MM.1S (cell line): Measurements from ENCODE around the gene SIL1.

Experiments
- DNase-seq: peaks from one replicate; pipeline ENCODE4 v3.0.0-alpha.2; 2015
- H2AFZ ChIP-seq: fragments of 300-600 bp; sonication (generic); 2 replicates; pipeline ENCODE4 v1.6.0; 2016; ENCODE audit warnings: antibody characterized with exemption, low read length
- H3F3A ChIP-seq: fragments of 300-600 bp; sonication (generic); 2 replicates; pipeline ENCODE4 v1.6.1; 2016; ENCODE audit warnings: mild to moderate bottlenecking, antibody characterized with exemption, low read length, moderate library complexity, mixed read lengths; ENCODE audit not compliant: insufficient read depth
- H3K27ac ChIP-seq: fragments of 300-600 bp; sonication (generic); 2 replicates; pipeline ENCODE4 v1.5.1; 2016; ENCODE audit warnings: mild to moderate bottlenecking, low read length
- H3K27me3 ChIP-seq: fragments of 300-600 bp; sonication (generic); replicated peaks from 2 replicates; pipeline ENCODE4 v1.6.0; 2016; ENCODE audit warnings: low read length; ENCODE audit not compliant: insufficient read depth
- H3K36me3 ChIP-seq: fragments of 300-600 bp; sonication (generic); replicated peaks from 2 replicates; pipeline ENCODE4 v1.6.1; 2016; ENCODE audit warnings: mild to moderate bottlenecking, low read length, mixed read lengths; ENCODE audit not compliant: insufficient read depth
- H3K4me1 ChIP-seq: fragments of 300-600 bp; sonication (generic); 2 replicates; pipeline ENCODE4 v1.6.1; 2016; ENCODE audit warnings: low read length, mixed read lengths
- H3K4me2 ChIP-seq: fragments of 300-600 bp; sonication (generic); 2 replicates; pipeline ENCODE4 v1.6.0; 2016; ENCODE audit warnings: low read depth, low read length
- H3K4me3 ChIP-seq: fragments of 300-600 bp; sonication (generic); 2 replicates; pipeline ENCODE4 v1.5.1; 2016; ENCODE audit warnings: low read length, mixed read lengths
- H3K79me2 ChIP-seq: fragments of 300-600 bp; sonication (generic); 2 replicates; pipeline ENCODE4 v1.6.1; 2016; ENCODE audit warnings: mixed run types, low read length, mixed read lengths
- H3K9ac ChIP-seq: fragments of 300-600 bp; sonication (generic); 2 replicates; pipeline ENCODE4 v1.6.1; 2016; ENCODE audit warnings: low read length, mixed read lengths
- H3K9me2 ChIP-seq: fragments of 300-600 bp; sonication (generic); replicated peaks from 2 replicates; pipeline ENCODE4 v1.6.1; 2016; ENCODE audit warnings: mild to moderate bottlenecking, low read length, mixed read lengths; ENCODE audit not compliant: insufficient read depth
- H3K9me3 ChIP-seq: fragments of 300-600 bp; sonication (generic); replicated peaks from 2 replicates; pipeline ENCODE4 v1.6.1; 2016; ENCODE audit warnings: mild to moderate bottlenecking, low read length, mixed read lengths; ENCODE audit not compliant: insufficient read depth
- H4K20me1 ChIP-seq: fragments of 300-600 bp; sonication (generic); 2 replicates; pipeline ENCODE4 v1.6.1; 2016; ENCODE audit warnings: mild to moderate bottlenecking, low read length, moderate library complexity, mixed read lengths; ENCODE audit not compliant: insufficient read depth
- EZH2 ChIP-seq: fragments of 300-600 bp; sonication (generic); optimal IDR thresholded peaks from 2 replicates; pipeline ENCODE3; 2017; ENCODE audit warnings: low read depth, mild to moderate bottlenecking, antibody characterized with exemption, low read length, mixed read lengths
- EZH2phosphoT487 ChIP-seq: fragments of 300-600 bp; sonication (generic); IDR thresholded peaks from 2 replicates; pipeline ENCODE4 v1.6.1; 2018; ENCODE audit warnings: antibody characterized with exemption, low read length
- TF ChIP-seq, protein P1 (sequence below): fragments of 300-600 bp; sonication (generic); IDR thresholded peaks from 2 replicates; pipeline ENCODE4 v1.5.1; 2016; ENCODE audit warnings: antibody characterized with exemption, low read length, mixed read lengths

The SIL1 gene

DNA sequence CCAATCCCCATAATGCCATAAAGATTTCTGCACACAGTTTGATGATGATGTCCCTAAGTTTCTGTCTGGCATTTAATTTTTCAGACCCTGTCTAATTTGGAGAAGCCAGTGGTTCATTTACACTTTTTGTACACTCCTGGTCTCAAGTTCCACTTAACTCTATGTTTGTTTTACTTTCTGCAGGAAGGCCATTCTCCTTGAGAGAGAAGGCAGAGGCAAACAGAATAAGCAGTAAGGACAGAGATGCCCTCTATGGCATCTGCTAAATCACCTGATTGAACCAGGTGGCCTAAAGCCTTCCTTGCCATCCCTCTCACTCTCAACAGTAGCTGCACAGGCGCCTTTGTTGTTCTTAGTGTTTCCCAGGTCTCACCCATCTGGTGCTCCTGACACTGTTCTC is 236.9 kb downstream of the SIL1 start:
- Histone ChIP-seq H3K9me3 (no peaks in the 10 kb centered on the region), H3K79me2 (no peaks in the 10 kb centered on the region), H3K36me3 (no peaks in the 10 kb centered on the region), H3F3A (no peaks in the 10 kb centered on the region), H3K9me2 (no peaks in the 10 kb centered on the region), H3K27me3 (no peaks in the 10 kb centered on the region), H3K4me1 (no peaks in the 10 kb centered on the region), H3K4me3 (no peak overlapping the region), H3K27ac (no peak overlapping the region), H3K4me2 (no peak overlapping the region), H4K20me1 (no peaks in the 10 kb centered on the region), H3K9ac (no peak overlapping the region), H2AFZ (no peak overlapping the region)
- TF ChIP-seq, protein P1, sequence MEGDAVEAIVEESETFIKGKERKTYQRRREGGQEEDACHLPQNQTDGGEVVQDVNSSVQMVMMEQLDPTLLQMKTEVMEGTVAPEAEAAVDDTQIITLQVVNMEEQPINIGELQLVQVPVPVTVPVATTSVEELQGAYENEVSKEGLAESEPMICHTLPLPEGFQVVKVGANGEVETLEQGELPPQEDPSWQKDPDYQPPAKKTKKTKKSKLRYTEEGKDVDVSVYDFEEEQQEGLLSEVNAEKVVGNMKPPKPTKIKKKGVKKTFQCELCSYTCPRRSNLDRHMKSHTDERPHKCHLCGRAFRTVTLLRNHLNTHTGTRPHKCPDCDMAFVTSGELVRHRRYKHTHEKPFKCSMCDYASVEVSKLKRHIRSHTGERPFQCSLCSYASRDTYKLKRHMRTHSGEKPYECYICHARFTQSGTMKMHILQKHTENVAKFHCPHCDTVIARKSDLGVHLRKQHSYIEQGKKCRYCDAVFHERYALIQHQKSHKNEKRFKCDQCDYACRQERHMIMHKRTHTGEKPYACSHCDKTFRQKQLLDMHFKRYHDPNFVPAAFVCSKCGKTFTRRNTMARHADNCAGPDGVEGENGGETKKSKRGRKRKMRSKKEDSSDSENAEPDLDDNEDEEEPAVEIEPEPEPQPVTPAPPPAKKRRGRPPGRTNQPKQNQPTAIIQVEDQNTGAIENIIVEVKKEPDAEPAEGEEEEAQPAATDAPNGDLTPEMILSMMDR: no peak
- TF ChIP-seq EZH2: no peak
- no peak for TF ChIP-seq EZH2phosphoT487
- no peak for DNase-seq

DNA sequence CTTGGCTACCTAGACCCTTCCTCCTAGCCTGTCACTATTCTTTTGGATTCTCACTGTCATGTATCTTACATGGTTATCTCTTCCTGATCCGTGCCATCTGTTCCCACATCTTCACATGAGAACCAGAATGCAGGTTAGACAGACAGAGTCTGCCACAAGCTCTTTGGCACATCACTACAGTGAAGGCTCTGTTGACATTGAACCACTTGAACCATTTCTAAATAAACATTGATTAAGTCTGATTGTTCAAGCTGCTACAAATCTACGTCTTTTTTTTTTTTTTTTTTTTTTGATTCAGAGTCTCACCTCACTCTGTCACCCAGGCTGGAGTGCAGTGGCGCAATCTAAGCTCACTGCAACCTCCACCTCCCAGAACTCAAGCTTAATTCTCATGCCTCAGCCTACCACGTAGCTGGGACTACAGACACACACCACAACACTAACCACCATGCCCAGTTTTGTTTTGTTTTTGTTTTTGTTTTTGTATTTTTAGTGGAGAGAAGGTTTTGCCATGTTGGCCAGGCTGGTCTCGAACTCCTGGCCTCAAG is 237.9 kb downstream of the SIL1 start:
- H3K4me3 ChIP-seq: no peak overlapping the region
- no peak overlapping the region for H3K27ac ChIP-seq
- no peaks in the 10 kb centered on the region for H3K36me3 ChIP-seq
- no peaks in the 10 kb centered on the region for H3K27me3 ChIP-seq
- H3K9me2 ChIP-seq: no peaks in the 10 kb centered on the region
- H4K20me1 ChIP-seq: no peaks in the 10 kb centered on the region
- no peaks in the 10 kb centered on the region for H3F3A ChIP-seq
- no peak for DNase-seq
- H2AFZ ChIP-seq: no peak overlapping the region
- TF ChIP-seq EZH2 (no peak), EZH2phosphoT487 (no peak)
- TF ChIP-seq, protein P1: no peak
- H3K4me2 ChIP-seq: no peak overlapping the region
- no peak overlapping the region for H3K9ac ChIP-seq
- H3K4me1 ChIP-seq: no peaks in the 10 kb centered on the region
- no peaks in the 10 kb centered on the region for H3K9me3 ChIP-seq
- H3K79me2 ChIP-seq: no peaks in the 10 kb centered on the region

DNA sequence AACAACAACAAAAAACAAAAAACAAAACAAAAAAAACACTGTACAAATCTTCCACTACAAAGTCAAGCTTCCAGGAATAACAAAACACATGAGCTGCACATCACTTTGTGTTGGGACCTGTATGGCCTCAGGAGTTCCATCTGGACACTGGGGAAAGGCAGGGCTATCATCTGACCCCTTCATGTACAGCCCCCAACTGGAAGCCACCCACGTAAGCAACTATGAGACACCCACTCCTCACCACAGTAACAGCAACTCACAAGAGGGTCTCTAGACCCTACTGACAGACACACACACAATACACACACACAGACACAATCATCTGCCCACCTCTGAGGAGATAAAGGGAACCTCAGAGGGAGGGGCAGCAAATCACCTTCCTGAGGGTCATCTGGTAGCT is 241.4 kb downstream of the SIL1 start:
- H3K4me2 ChIP-seq: no peak overlapping the region
- H3K9me2 ChIP-seq: no peaks in the 10 kb centered on the region
- no peaks in the 10 kb centered on the region for H3K4me1 ChIP-seq
- H3K79me2 ChIP-seq: no peaks in the 10 kb centered on the region
- no peaks in the 10 kb centered on the region for H3K9me3 ChIP-seq
- DNase-seq: no peak
- no peaks in the 10 kb centered on the region for H3F3A ChIP-seq
- no peaks in the 10 kb centered on the region for H4K20me1 ChIP-seq
- H2AFZ ChIP-seq: no peak overlapping the region
- H3K4me3 ChIP-seq: no peak overlapping the region
- no peaks in the 10 kb centered on the region for H3K27me3 ChIP-seq
- no peaks in the 10 kb centered on the region for H3K36me3 ChIP-seq
- H3K9ac ChIP-seq: no peak overlapping the region
- TF ChIP-seq EZH2phosphoT487: no peak
- TF ChIP-seq EZH2: no peak
- TF ChIP-seq, protein P1: no peak
- H3K27ac ChIP-seq: no peak overlapping the region
